ENCODE measurements around the gene CLK1. TPM values are rescaled to one million over a fixed set of nuclear protein-coding genes. Genes with fewer than 3 reads are reported as not detected.
A peak's percentile ranks its signal among the peaks of the same experiment; 100 is the strongest.

Gene CLK1
- total RNA-seq, 1 donor from 2014 or later = 92.0 TPM

- Mint-ChIP-seq H3K4me1 (ENCODE audit: unreplicated experiment) (peaks cover 39% of the 10 kb centered on the region), H3K4me3 (ENCODE audit: unreplicated experiment) (no peak overlapping the region), H3K27ac (ENCODE audit: unreplicated experiment) (no peak overlapping the region), H3K36me3 (ENCODE audit: unreplicated experiment) (peaks cover 44% of the 10 kb centered on the region), H3K9me3 (ENCODE audit: unreplicated experiment) (no peaks in the 10 kb centered on the region), H3K27me3 (ENCODE audit: unreplicated experiment) (no peaks in the 10 kb centered on the region)
- no peak for TF ChIP-seq CTCF (IDR thresholded peaks at IDR 0.05)
- no peak for DNase-seq (ENCODE audit: extremely low spot score, unreplicated experiment)
Observed at GRCh38 chr2:200814917-200815316, 49.5 kb downstream of the CLK1 start.

- DNase-seq (ENCODE audit: extremely low spot score, unreplicated experiment) = no peak
- H3K9me3 Mint-ChIP-seq (ENCODE audit: unreplicated experiment) = no peaks in the 10 kb centered on the region
- no peak overlapping the region for H3K4me3 Mint-ChIP-seq (ENCODE audit: unreplicated experiment)
- peaks cover 42% of the 10 kb centered on the region for H3K36me3 Mint-ChIP-seq (ENCODE audit: unreplicated experiment)
- H3K27ac Mint-ChIP-seq (ENCODE audit: unreplicated experiment) = peak overlapping the region; percentile 23
- H3K4me1 Mint-ChIP-seq (ENCODE audit: unreplicated experiment) = peaks cover 44% of the 10 kb centered on the region
- no peak for TF ChIP-seq CTCF (IDR thresholded peaks at IDR 0.05)
- H3K27me3 Mint-ChIP-seq (ENCODE audit: unreplicated experiment) = no peaks in the 10 kb centered on the region
Observed at GRCh38 chr2:200814276-200814815, 50.1 kb downstream of the CLK1 start.

GRCh38 chr2:200812122-200813022, 52.1 kb downstream of the CLK1 start:
- Mint-ChIP-seq H3K27ac (ENCODE audit: unreplicated experiment) (peak overlapping the region; percentile 99), H3K27me3 (ENCODE audit: unreplicated experiment) (no peaks in the 10 kb centered on the region), H3K4me1 (ENCODE audit: unreplicated experiment) (peaks cover 44% of the 10 kb centered on the region), H3K36me3 (ENCODE audit: unreplicated experiment) (peaks cover 25% of the 10 kb centered on the region), H3K9me3 (ENCODE audit: unreplicated experiment) (no peaks in the 10 kb centered on the region), H3K4me3 (ENCODE audit: unreplicated experiment) (peak overlapping the region; percentile 95)
- peak; percentile 88 for DNase-seq (ENCODE audit: extremely low spot score, unreplicated experiment)
- TF ChIP-seq CTCF (IDR thresholded peaks at IDR 0.05) = peak; percentile 47

GRCh38 chr2:200811333-200812121, 52.9 kb downstream of the CLK1 start, which contains the start of gene BZW1:
Gene BZW1, plus strand, starts transcription at chr2:200811910. Its CDS starts 1,308 bp downstream, at chr2:200813218.
- H3K9me3 Mint-ChIP-seq (ENCODE audit: unreplicated experiment) = no peaks in the 10 kb centered on the region
- peaks cover 17% of the 10 kb centered on the region for H3K36me3 Mint-ChIP-seq (ENCODE audit: unreplicated experiment)
- H3K27ac Mint-ChIP-seq (ENCODE audit: unreplicated experiment) = peak within 1 kb of the TSS; percentile 99
- peaks cover 44% of the 10 kb centered on the region for H3K4me1 Mint-ChIP-seq (ENCODE audit: unreplicated experiment)
- no peak for TF ChIP-seq CTCF (IDR thresholded peaks at IDR 0.05)
- H3K27me3 Mint-ChIP-seq (ENCODE audit: unreplicated experiment) = no peaks in the 10 kb centered on the region
- peak; percentile 99 for DNase-seq (ENCODE audit: extremely low spot score, unreplicated experiment)
- H3K4me3 Mint-ChIP-seq (ENCODE audit: unreplicated experiment) = peak within 1 kb of the TSS; percentile 95
